HCT116 (cell line): ENCODE data around the gene EYA4.

Experiments used
- CEBPB ChIP-seq: IDR thresholded peaks from 2 replicates; pipeline ENCODE4 v1.6.1; 2012; ENCODE audit warnings: low read depth
- EGR1 ChIP-seq: IDR thresholded peaks from 2 replicates; pipeline ENCODE4 v1.6.1; 2012; ENCODE audit warnings: low read depth
- EZH2 ChIP-seq: fragments of 200-600 bp; sonication (generic); IDR thresholded peaks from 2 replicates; pipeline ENCODE4 v1.6.1; 2017; ENCODE audit warnings: antibody characterized with exemption, mixed run types
- EZH2phosphoT487 ChIP-seq: fragments of 200-600 bp; IDR thresholded peaks from 2 replicates; pipeline ENCODE4 v1.6.1; 2018; ENCODE audit warnings: antibody characterized with exemption, borderline replicate concordance
- JUND ChIP-seq: IDR thresholded peaks from 2 replicates; pipeline ENCODE4 v1.6.1; 2012
- POLR2A ChIP-seq: IDR thresholded peaks from 2 replicates; pipeline ENCODE4 v1.7.0; 2011; ENCODE audit warnings: borderline replicate concordance; ENCODE audit not compliant: insufficient read depth, insufficient read length; ENCODE audit errors: extremely low read depth
- POLR2AphosphoS5 ChIP-seq: IDR thresholded peaks from 2 replicates; pipeline ENCODE4 v1.6.1; 2011; ENCODE audit warnings: mild to moderate bottlenecking, low read depth, low read length, moderate library complexity
- SIN3A ChIP-seq: IDR thresholded peaks from 2 replicates; pipeline ENCODE4 v1.6.1; 2012; ENCODE audit warnings: low read depth
- SRF ChIP-seq: IDR thresholded peaks from 2 replicates; pipeline ENCODE4 v1.6.1; 2012; ENCODE audit warnings: low read depth
- TCF7L2 ChIP-seq: IDR thresholded peaks from 2 replicates; pipeline ENCODE4 v1.7.0; 2011; ENCODE audit warnings: borderline replicate concordance, inconsistent platforms; ENCODE audit not compliant: insufficient read depth, insufficient read length; ENCODE audit errors: extremely low read depth
- YY1 ChIP-seq: IDR thresholded peaks from 2 replicates; pipeline ENCODE4 v1.6.1; 2011; ENCODE audit warnings: low read length, low read depth, moderate library complexity, mild to moderate bottlenecking; ENCODE audit not compliant: insufficient replicate concordance; ENCODE audit errors: extremely low read depth
- ZNF274 ChIP-seq: fragments of 200-500 bp; sonication (Bioruptor generic); IDR thresholded peaks from 2 replicates; pipeline ENCODE4 v1.6.1; 2014; ENCODE audit warnings: mild to moderate bottlenecking, low read depth, low read length, inconsistent platforms
- TF ChIP-seq, protein P1 (sequence below), 3 experiments: fragments of 200-600 bp in 1 of 3; sonication (generic) in 1 of 3; IDR thresholded peaks in 2 of 3; conservative IDR thresholded peaks in 1 of 3; 2 replicates each; pipeline ENCODE4 v1.5.1; 2012 to 2017; ENCODE audit warnings: low read depth in 2 of 3, low read length in 2 of 3, antibody characterized with exemption in 1 of 3, borderline replicate concordance in 1 of 3, control low read depth in 1 of 3, mild to moderate bottlenecking in 1 of 3, mixed read lengths in 1 of 3, mixed run types in 1 of 3, moderate library complexity in 1 of 3; ENCODE audit not compliant: insufficient read depth in 1 of 3
- TF ChIP-seq, protein P2 (sequence below): IDR thresholded peaks from 2 replicates; pipeline ENCODE4 v1.6.1; 2012; ENCODE audit warnings: low read depth

DNA sequence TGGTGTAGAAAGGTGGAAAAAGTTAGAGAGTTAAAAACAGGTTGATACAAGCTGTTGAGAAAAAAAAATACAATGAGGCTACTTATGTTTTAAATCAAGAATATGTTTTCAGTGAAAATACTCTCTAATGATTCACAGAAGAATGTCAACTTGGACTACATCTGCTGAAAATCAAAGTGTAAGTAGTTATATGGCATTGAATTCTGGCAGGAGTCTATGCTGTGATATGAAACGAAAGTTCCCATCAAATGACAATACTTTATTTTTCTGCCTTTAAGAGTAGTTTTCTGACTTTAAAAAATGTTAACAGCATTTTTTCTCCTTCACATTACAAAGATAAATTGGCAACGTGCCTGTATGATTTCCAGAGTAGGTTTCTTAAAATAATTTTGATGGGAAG, 158.3 kb downstream of the EYA4 start:
- TF ChIP-seq, protein P1, sequence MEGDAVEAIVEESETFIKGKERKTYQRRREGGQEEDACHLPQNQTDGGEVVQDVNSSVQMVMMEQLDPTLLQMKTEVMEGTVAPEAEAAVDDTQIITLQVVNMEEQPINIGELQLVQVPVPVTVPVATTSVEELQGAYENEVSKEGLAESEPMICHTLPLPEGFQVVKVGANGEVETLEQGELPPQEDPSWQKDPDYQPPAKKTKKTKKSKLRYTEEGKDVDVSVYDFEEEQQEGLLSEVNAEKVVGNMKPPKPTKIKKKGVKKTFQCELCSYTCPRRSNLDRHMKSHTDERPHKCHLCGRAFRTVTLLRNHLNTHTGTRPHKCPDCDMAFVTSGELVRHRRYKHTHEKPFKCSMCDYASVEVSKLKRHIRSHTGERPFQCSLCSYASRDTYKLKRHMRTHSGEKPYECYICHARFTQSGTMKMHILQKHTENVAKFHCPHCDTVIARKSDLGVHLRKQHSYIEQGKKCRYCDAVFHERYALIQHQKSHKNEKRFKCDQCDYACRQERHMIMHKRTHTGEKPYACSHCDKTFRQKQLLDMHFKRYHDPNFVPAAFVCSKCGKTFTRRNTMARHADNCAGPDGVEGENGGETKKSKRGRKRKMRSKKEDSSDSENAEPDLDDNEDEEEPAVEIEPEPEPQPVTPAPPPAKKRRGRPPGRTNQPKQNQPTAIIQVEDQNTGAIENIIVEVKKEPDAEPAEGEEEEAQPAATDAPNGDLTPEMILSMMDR (IDR thresholded peaks at IDR 0.05 in 2 of 3, conservative IDR thresholded peaks at IDR 0.05 in 1 of 3; ENCODE audit: borderline replicate concordance in 1 of 3, insufficient read depth in 1 of 3, low read depth in 2 of 3, low read length in 2 of 3) = no peak
- no peak for TF ChIP-seq EZH2
- TF ChIP-seq JUND = no peak
- no peak for TF ChIP-seq ZNF274
- TF ChIP-seq EZH2phosphoT487 = no peak
- TF ChIP-seq POLR2A = no peak
- no peak for TF ChIP-seq POLR2AphosphoS5
- TF ChIP-seq, protein P2, sequence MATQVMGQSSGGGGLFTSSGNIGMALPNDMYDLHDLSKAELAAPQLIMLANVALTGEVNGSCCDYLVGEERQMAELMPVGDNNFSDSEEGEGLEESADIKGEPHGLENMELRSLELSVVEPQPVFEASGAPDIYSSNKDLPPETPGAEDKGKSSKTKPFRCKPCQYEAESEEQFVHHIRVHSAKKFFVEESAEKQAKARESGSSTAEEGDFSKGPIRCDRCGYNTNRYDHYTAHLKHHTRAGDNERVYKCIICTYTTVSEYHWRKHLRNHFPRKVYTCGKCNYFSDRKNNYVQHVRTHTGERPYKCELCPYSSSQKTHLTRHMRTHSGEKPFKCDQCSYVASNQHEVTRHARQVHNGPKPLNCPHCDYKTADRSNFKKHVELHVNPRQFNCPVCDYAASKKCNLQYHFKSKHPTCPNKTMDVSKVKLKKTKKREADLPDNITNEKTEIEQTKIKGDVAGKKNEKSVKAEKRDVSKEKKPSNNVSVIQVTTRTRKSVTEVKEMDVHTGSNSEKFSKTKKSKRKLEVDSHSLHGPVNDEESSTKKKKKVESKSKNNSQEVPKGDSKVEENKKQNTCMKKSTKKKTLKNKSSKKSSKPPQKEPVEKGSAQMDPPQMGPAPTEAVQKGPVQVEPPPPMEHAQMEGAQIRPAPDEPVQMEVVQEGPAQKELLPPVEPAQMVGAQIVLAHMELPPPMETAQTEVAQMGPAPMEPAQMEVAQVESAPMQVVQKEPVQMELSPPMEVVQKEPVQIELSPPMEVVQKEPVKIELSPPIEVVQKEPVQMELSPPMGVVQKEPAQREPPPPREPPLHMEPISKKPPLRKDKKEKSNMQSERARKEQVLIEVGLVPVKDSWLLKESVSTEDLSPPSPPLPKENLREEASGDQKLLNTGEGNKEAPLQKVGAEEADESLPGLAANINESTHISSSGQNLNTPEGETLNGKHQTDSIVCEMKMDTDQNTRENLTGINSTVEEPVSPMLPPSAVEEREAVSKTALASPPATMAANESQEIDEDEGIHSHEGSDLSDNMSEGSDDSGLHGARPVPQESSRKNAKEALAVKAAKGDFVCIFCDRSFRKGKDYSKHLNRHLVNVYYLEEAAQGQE = no peak
- no peak for TF ChIP-seq EGR1
- TF ChIP-seq SIN3A = no peak
- no peak for TF ChIP-seq TCF7L2
- TF ChIP-seq SRF = no peak
- no peak for TF ChIP-seq YY1
- no peak for TF ChIP-seq CEBPB
